CD14-positive monocyte (primary cell): Measurements from ENCODE around the gene CEACAM7. TPM values are rescaled to one million over a fixed set of nuclear protein-coding genes. Genes with fewer than 3 reads are reported as not detected.

Experiments used
- DNase-seq, 3 donors: peaks; one replicate each; pipeline ENCODE4 v3.0.0-alpha.2; 2011 to 2022
- H2AFZ ChIP-seq: 2 replicates; pipeline ENCODE4 v1.6.0; 2012; ENCODE audit warnings: mild to moderate bottlenecking, low read depth, low read length, inconsistent platforms; ENCODE audit not compliant: insufficient read depth, poor library complexity, severe bottlenecking
- H3K27ac ChIP-seq, 2 donors: 1 replicate in 1 of 2; 2 replicates in 1 of 2; pipeline ENCODE4 v1.5.1; 2012 to 2013; ENCODE audit warnings: low read length in 2 of 2, control low read depth in 1 of 2, inconsistent platforms in 1 of 2, low read depth in 1 of 2, mild to moderate bottlenecking in 1 of 2
- H3K27me3 ChIP-seq, 2 donors: one replicate each; pipeline versions ENCODE4 v1.6.0 to v1.6.1; 2011 to 2013; ENCODE audit warnings: low read length in 2 of 2; ENCODE audit not compliant: control insufficient read depth in 2 of 2, insufficient read depth in 2 of 2
- H3K36me3 ChIP-seq, 2 donors: replicated peaks in 1 of 2; 1 replicate in 1 of 2; 2 replicates in 1 of 2; pipeline versions ENCODE4 v1.5.1 to v1.6.1; 2012 to 2013; ENCODE audit warnings: low read length in 2 of 2, control low read depth in 1 of 2, inconsistent platforms in 1 of 2, mild to moderate bottlenecking in 1 of 2; ENCODE audit not compliant: insufficient read depth in 2 of 2, control insufficient read depth in 1 of 2
- H3K4me1 ChIP-seq, 2 donors: 1 replicate in 1 of 2; 2 replicates in 1 of 2; pipeline versions ENCODE4 v1.5.1 to v1.6.1; 2012 to 2013; ENCODE audit warnings: low read length in 2 of 2, control low read depth in 1 of 2, inconsistent platforms in 1 of 2, mild to moderate bottlenecking in 1 of 2, moderate library complexity in 1 of 2; ENCODE audit not compliant: insufficient read depth in 2 of 2, control insufficient read depth in 1 of 2
- H3K4me2 ChIP-seq: replicated peaks from 2 replicates; pipeline ENCODE3; 2012; ENCODE audit warnings: low read length, moderate library complexity, mild to moderate bottlenecking; ENCODE audit not compliant: poor library complexity, severe bottlenecking; ENCODE audit errors: extremely low read depth
- H3K4me3 ChIP-seq, 3 experiments: fragments of 200-600 bp in 1 of 3; sonication (generic) in 1 of 3; replicated peaks in 1 of 3; 1 replicate in 2 of 3; 2 replicates in 1 of 3; pipeline ENCODE4 v1.5.1; 2011 to 2013; ENCODE audit warnings: low read length in 3 of 3, mild to moderate bottlenecking in 3 of 3, control low read depth in 2 of 3, low read depth in 2 of 3, inconsistent platforms in 1 of 3, moderate library complexity in 1 of 3
- H3K79me2 ChIP-seq: 2 replicates; pipeline ENCODE4 v1.6.0; 2012; ENCODE audit warnings: mild to moderate bottlenecking, control low read depth, inconsistent platforms, low read length, moderate library complexity; ENCODE audit not compliant: insufficient read depth
- H3K9ac ChIP-seq: 2 replicates; pipeline ENCODE4 v1.6.0; 2017; ENCODE audit warnings: low read length, mild to moderate bottlenecking; ENCODE audit not compliant: insufficient read depth, poor library complexity, severe bottlenecking
- H3K9me3 ChIP-seq, 2 donors: replicated peaks in 1 of 2; 1 replicate in 1 of 2; 2 replicates in 1 of 2; pipeline versions ENCODE4 v1.5.1 to v1.6.1; 2012 to 2013; ENCODE audit warnings: low read length in 2 of 2, control low read depth in 1 of 2; ENCODE audit not compliant: control insufficient read depth in 1 of 2, insufficient read depth in 1 of 2
- H4K20me1 ChIP-seq: 2 replicates; pipeline ENCODE4 v1.6.0; 2012; ENCODE audit warnings: mild to moderate bottlenecking, low read length, control low read depth, moderate library complexity; ENCODE audit not compliant: insufficient read depth
- H3K27ac Mint-ChIP-seq, 7 donors: one replicate each; pipeline ENCODE4 v1.8.0; 2020; ENCODE audit warnings: mild to moderate bottlenecking in 7 of 7, mixed read lengths in 7 of 7, moderate library complexity in 6 of 7, inconsistent platforms in 2 of 7
- H3K27me3 Mint-ChIP-seq, 3 donors: one replicate each; pipeline ENCODE4 v1.8.0; 2021 to 2022; ENCODE audit warnings: low read depth in 3 of 3, mild to moderate bottlenecking in 3 of 3, mixed read lengths in 3 of 3, moderate library complexity in 3 of 3, inconsistent platforms in 1 of 3
- H3K36me3 Mint-ChIP-seq, 2 donors: one replicate each; pipeline ENCODE4 v1.8.0; 2020; ENCODE audit warnings: mixed read lengths in 2 of 2, inconsistent platforms in 1 of 2, mild to moderate bottlenecking in 1 of 2
- H3K4me1 Mint-ChIP-seq: one replicate; pipeline ENCODE4 v1.8.0; 2020; ENCODE audit warnings: mild to moderate bottlenecking, mixed read lengths
- H3K4me3 Mint-ChIP-seq, 2 donors: one replicate each; pipeline ENCODE4 v1.8.0; 2020; ENCODE audit warnings: mild to moderate bottlenecking in 2 of 2, mixed read lengths in 2 of 2, moderate library complexity in 1 of 2
- H3K9me3 Mint-ChIP-seq, 7 donors: one replicate each; pipeline ENCODE4 v1.8.0; 2020 to 2022; ENCODE audit warnings: mixed read lengths in 7 of 7, mild to moderate bottlenecking in 6 of 7, moderate library complexity in 6 of 7, inconsistent platforms in 2 of 7
- CTCF ChIP-seq: fragments of 200-600 bp; IDR thresholded peaks from one replicate; pipeline ENCODE4 v1.8.0; 2022; ENCODE audit warnings: antibody characterized with exemption, mild to moderate bottlenecking
- WGBS: methylation state at CpG from one replicate; pipeline ENCODE4 v1.1.5; 2013; ENCODE audit warnings: missing lambda C conversion rate; ENCODE audit not compliant: insufficient coverage; 5-methylcytosine and 5-hydroxymethylcytosine counted together
- intact Hi-C, 2 donors: fragments of 100-400 bp; cut with micrococcal nuclease; formaldehyde crosslinking; loops; one replicate each; pipeline versions ENCODE4 v1.15.0 to v1.15.1; 2023
- polyA plus RNA-seq, 3 donors: library from polyadenylated mRNA; depleted of rRNA in 1 of 3; unstranded in 2 of 3; stranded (reverse) in 1 of 3; fragments of 300-500 nt in 2 of 3; fragments of >200 nt in 1 of 3; fragmentation: Illumina TruSeq in 2 of 3; gene quantifications; 1 replicate in 2 of 3; 2 replicates in 1 of 3; pipeline ENCODE4 v1.2.3, GENCODE V29; 2012 to 2021

CEACAM7 gene
- polyA plus RNA-seq, 3 donors = not detected

- H3K4me3 ChIP-seq = no peak overlapping the region
- H3K4me1 Mint-ChIP-seq = no peaks in the 10 kb centered on the region
- H3K27me3 Mint-ChIP-seq = peaks cover 8 to 18% (median 17%) of the 10 kb centered on the region in 3 donors
- H3K27ac Mint-ChIP-seq = no peak overlapping the region
- no peaks in the 10 kb centered on the region for H3K36me3 ChIP-seq
- H4K20me1 ChIP-seq = no peaks in the 10 kb centered on the region
- no peak for DNase-seq
- intact Hi-C loops = no loop called here
- H2AFZ ChIP-seq = no peak overlapping the region
- no peak overlapping the region for H3K27ac ChIP-seq
- H3K36me3 Mint-ChIP-seq = no peaks in the 10 kb centered on the region
- TF ChIP-seq CTCF = no peak
- H3K9me3 ChIP-seq = no peaks in the 10 kb centered on the region
- no peak overlapping the region for H3K9ac ChIP-seq
- H3K79me2 ChIP-seq = no peaks in the 10 kb centered on the region
- peak overlapping the region in 1 of 2 donors; percentile 2 for H3K4me3 Mint-ChIP-seq
- no peaks in the 10 kb centered on the region for H3K4me1 ChIP-seq
- 23% methylated on average over 3 of the region's 5 CpGs for WGBS
- H3K9me3 Mint-ChIP-seq = peaks cover 0 to 2% (median 0%) of the 10 kb centered on the region in 7 donors
- no peak overlapping the region for H3K4me2 ChIP-seq
- H3K27me3 ChIP-seq = peaks cover 5 to 17% of the 10 kb centered on the region in 2 donors
Observed at GRCh38 chr19:41726493-41726892, 38.4 kb upstream of the CEACAM7 start.

- Histone ChIP-seq H4K20me1 (no peaks in the 10 kb centered on the region), H3K27me3 (peaks cover 0 to 7% of the 10 kb centered on the region in 2 donors), H3K36me3 (no peaks in the 10 kb centered on the region), H3K27ac (no peak overlapping the region), H3K9me3 (no peaks in the 10 kb centered on the region), H2AFZ (no peak overlapping the region), H3K4me3 (no peak overlapping the region), H3K79me2 (no peaks in the 10 kb centered on the region), H3K4me1 (no peaks in the 10 kb centered on the region), H3K9ac (no peak overlapping the region), H3K4me2 (no peak overlapping the region)
- no peaks in the 10 kb centered on the region for H3K4me1 Mint-ChIP-seq
- WGBS = 93% methylated on average over 2 of the region's 3 CpGs
- intact Hi-C loops = no loop called here
- H3K9me3 Mint-ChIP-seq = no peaks in the 10 kb centered on the region
- H3K4me3 Mint-ChIP-seq = no peak overlapping the region
- peaks cover 10 to 24% (median 17%) of the 10 kb centered on the region in 3 donors for H3K27me3 Mint-ChIP-seq
- H3K36me3 Mint-ChIP-seq = no peaks in the 10 kb centered on the region
- H3K27ac Mint-ChIP-seq = no peak overlapping the region
- TF ChIP-seq CTCF = no peak
- no peak for DNase-seq
Observed at GRCh38 chr19:41720103-41720502, 32.0 kb upstream of the CEACAM7 start.
